GM12878 (cell line): ENCODE results near the gene MUC7. TPM values are rescaled to one million over a fixed set of nuclear protein-coding genes. Genes with fewer than 3 reads are reported as not detected.

Experiments used
- ATAC-seq: fragments of 200-7000 bp; cut with Tn5 transposase; 3 replicates; pipeline ENCODE4 v1.9.1; 2020; ENCODE audit warnings: mild to moderate bottlenecking, moderate library complexity
- BruUV-seq: library from RNA; stranded (reverse); fragments of 400-500 nt; replicated peaks from 2 replicates; lab custom pipeline; 2021; lab: Mats Ljungman, UMichigan
- CTCF ChIA-PET: fragments of 300-600 bp; sonication (Branson Sonifier 250); formaldehyde crosslinking; extraction: SDS; loops from one replicate; lab custom pipeline; 2021; ENCODE audit warnings: inconsistent platforms; lab: Yijun Ruan, JAX
- POLR2A ChIA-PET: fragments of 350-600 bp; formaldehyde crosslinking; extraction: SDS; loops from one replicate; lab custom pipeline; 2021; ENCODE audit warnings: inconsistent platforms; lab: Charles Lee
- RAD21 ChIA-PET: fragments of 300-600 bp; sonication (Branson Sonifier 250); formaldehyde crosslinking; loops from one replicate; lab custom pipeline; 2023; ENCODE audit warnings: antibody characterized with exemption; ENCODE audit not compliant: unreplicated experiment; lab: Charles Lee
- SMC1A ChIA-PET: fragments of 300-600 bp; sonication (Branson Sonifier 250); formaldehyde crosslinking; loops from one replicate; lab custom pipeline; 2023; ENCODE audit not compliant: unreplicated experiment, uncharacterized antibody; lab: Charles Lee
- DNase-seq: peaks from one replicate; pipeline ENCODE4 v3.0.0-alpha.2; 2011; ENCODE audit warnings: low read depth, low spot score
- FAIRE-seq: peaks from 3 replicates; lab custom pipeline; 2011; peaks lifted over from hg19 to GRCh38; lab: Jason Lieb, UNC
- H2AFZ ChIP-seq: 2 replicates; pipeline ENCODE4 v1.6.0; 2011; ENCODE audit warnings: low read depth, low read length, control low read depth; ENCODE audit not compliant: control insufficient read depth
- H3K27ac ChIP-seq: 2 replicates; pipeline ENCODE4 v1.5.1; 2011; ENCODE audit warnings: control low read depth; ENCODE audit not compliant: control insufficient read depth, insufficient read depth
- H3K27me3 ChIP-seq, 2 experiments: replicated peaks in 1 of 2; 2 replicates each; pipeline versions ENCODE4 v1.6.0 to v1.6.1; 2011; ENCODE audit warnings: low read length in 1 of 2; ENCODE audit not compliant: control insufficient read depth in 2 of 2, insufficient read depth in 2 of 2
- H3K36me3 ChIP-seq, 2 experiments: 2 replicates each; pipeline ENCODE4 v1.5.1; 2011; ENCODE audit warnings: low read length in 1 of 2; ENCODE audit not compliant: control insufficient read depth in 2 of 2, insufficient read depth in 2 of 2
- H3K4me1 ChIP-seq: 2 replicates; pipeline ENCODE4 v1.6.1; 2011; ENCODE audit warnings: mild to moderate bottlenecking, low read length, moderate library complexity, mixed read lengths; ENCODE audit not compliant: control insufficient read depth, insufficient read depth
- H3K4me2 ChIP-seq: 2 replicates; pipeline ENCODE4 v1.6.0; 2011; ENCODE audit warnings: control low read depth; ENCODE audit not compliant: control insufficient read depth, insufficient read depth
- H3K4me3 ChIP-seq: fragments of 200-600 bp; sonication (generic); 2 replicates; pipeline ENCODE4 v1.5.1; 2016
- H3K79me2 ChIP-seq: 2 replicates; pipeline ENCODE4 v1.6.0; 2011; ENCODE audit warnings: low read length; ENCODE audit not compliant: control insufficient read depth, insufficient read depth
- H3K9ac ChIP-seq: 2 replicates; pipeline ENCODE4 v1.8.0; 2011; ENCODE audit warnings: low read length, control low read depth, mixed read lengths; ENCODE audit not compliant: control insufficient read depth, insufficient read depth
- H3K9me3 ChIP-seq: replicated peaks from 3 replicates; pipeline ENCODE4 v1.5.1; 2011; ENCODE audit warnings: mild to moderate bottlenecking, low read length; ENCODE audit not compliant: control insufficient read depth, insufficient read depth
- H4K20me1 ChIP-seq: 2 replicates; pipeline ENCODE4 v1.6.0; 2011; ENCODE audit not compliant: control insufficient read depth, insufficient read depth
- BHLHE40 ChIP-seq, 2 experiments: fragments of 450-650 bp in 1 of 2; IDR thresholded peaks; 2 replicates each; pipeline ENCODE4 v1.6.1; 2011 to 2017; ENCODE audit warnings: low read depth in 2 of 2, borderline replicate concordance in 1 of 2, improper control_type of control experiment in 1 of 2, low read length in 1 of 2, mild to moderate bottlenecking in 1 of 2
- BRCA1 ChIP-seq: IDR thresholded peaks from 2 replicates; pipeline ENCODE4 v1.6.1; 2011; ENCODE audit warnings: low read depth, low read length, improper control_type of control experiment
- NFXL1 ChIP-seq: fragments of 450-650 bp; IDR thresholded peaks from 2 replicates; pipeline ENCODE4 v1.6.1; 2017; ENCODE audit warnings: antibody characterized with exemption, mild to moderate bottlenecking, borderline replicate concordance
- SKIL ChIP-seq: fragments of 450-650 bp; IDR thresholded peaks from 2 replicates; pipeline ENCODE4 v1.6.1; 2017; ENCODE audit warnings: mild to moderate bottlenecking, low read depth, inconsistent platforms; ENCODE audit not compliant: poor library complexity, severe bottlenecking
- ZBTB40 ChIP-seq: fragments of 450-650 bp; IDR thresholded peaks from 2 replicates; pipeline ENCODE4 v1.6.1; 2016; ENCODE audit warnings: mild to moderate bottlenecking, moderate library complexity, borderline replicate concordance
- WGBS: methylation state at CpG from one replicate; pipeline ENCODE4 v1.1.6; 2016; ENCODE audit warnings: low lambda C conversion rate; ENCODE audit not compliant: insufficient replicate concordance, insufficient coverage; ENCODE audit errors: missing lambda C conversion rate; 5-methylcytosine and 5-hydroxymethylcytosine counted together
- in situ Hi-C: fragments of 300-500 bp; cut with MboI; formaldehyde crosslinking; loops from 9 replicates; pipeline ENCODE4 v1.14.3; 2018; ENCODE audit warnings: mixed read lengths
- intact Hi-C: fragments of 100-400 bp; cut with micrococcal nuclease; formaldehyde crosslinking; loops from one replicate; pipeline ENCODE4 v1.14.2; 2022; ENCODE audit not compliant: unreplicated experiment
- polyA plus RNA-seq, 11 experiments: library from polyadenylated mRNA; depleted of rRNA in 4 of 11; unstranded in 6 of 11; stranded (reverse) in 5 of 11; fragments of >200 nt; fragmentation: Nextera tagmentation in 4 of 11; fragmentation: Illumina TruSeq in 1 of 11; extraction: Ambion mirVana in 4 of 11; extraction: Trizol in 1 of 11; gene quantifications; 1 replicate in 1 of 11; 2 replicates in 10 of 11; pipeline versions ENCODE4 v1.2.1 to v1.2.3, GENCODE V29; 2011 to 2016; ENCODE audit warnings: inconsistent platforms in 2 of 11, missing spikeins in 2 of 11, low read depth in 1 of 11
- total RNA-seq, 4 experiments: library from RNA; depleted of rRNA in 3 of 4; stranded (reverse); fragments of >200 nt in 3 of 4; fragmentation: Illumina TruSeq in 1 of 4; extraction: Trizol in 1 of 4; gene quantifications; 2 replicates each; pipeline versions ENCODE4 v1.2.1 to v1.2.3, GENCODE V29; 2013 to 2021

Gene MUC7
- total and polyA plus RNA-seq, 10 of the 15 experiments (the other 5 are each of a cell fraction or from before 2014, with no cell fraction given): not detected

- TF ChIP-seq SKIL: no peak
- TF ChIP-seq BHLHE40 (IDR thresholded peaks at IDR 0.05; ENCODE audit: borderline replicate concordance in 1 of 2, low read depth in 2 of 2, low read length in 1 of 2): no peak
Measured at GRCh38 chr4:70522626-70523025, 50.6 kb downstream of the MUC7 start (continued).

GRCh38 chr4:70530997-70531396, 59.0 kb downstream of the MUC7 start:
- Histone ChIP-seq H3K27me3 (no peaks in the 10 kb centered on the region), H3K9me3 (no peaks in the 10 kb centered on the region), H3K4me1 (no peaks in the 10 kb centered on the region), H3K9ac (no peak overlapping the region), H3K79me2 (no peaks in the 10 kb centered on the region), H3K4me2 (no peak overlapping the region), H3K4me3 (no peak overlapping the region), H3K27ac (no peak overlapping the region), H3K36me3 (no peaks in the 10 kb centered on the region), H4K20me1 (no peaks in the 10 kb centered on the region), H2AFZ (no peak overlapping the region)
- ChIA-PET SMC1A (no interaction called here), RAD21 (no interaction called here), CTCF (interaction anchor here (0.6 kb wide), 1 partner anchor 94 kb away, joined by 4 read pairs; no protein-coding TSS in a partner anchor), POLR2A (no interaction called here)
- in situ Hi-C loops: no loop called here
- no peak for ATAC-seq
- FAIRE-seq: no peak
- TF ChIP-seq ZBTB40: no peak
- no peak for TF ChIP-seq NFXL1
- no peak for TF ChIP-seq BRCA1
- DNase-seq: no peak
- intact Hi-C loops: no loop called here
- no TSS peak for BruUV-seq
- WGBS: 1% methylated on average over 5 of the region's 5 CpGs
